ENCODE measurements around the gene FUOM.
"Not testable (repeated sequence)": the region's sequence is repeated elsewhere in the genome, so short reads cannot be mapped to it uniquely, and the experiment has no call there.

Gene FUOM

DNA sequence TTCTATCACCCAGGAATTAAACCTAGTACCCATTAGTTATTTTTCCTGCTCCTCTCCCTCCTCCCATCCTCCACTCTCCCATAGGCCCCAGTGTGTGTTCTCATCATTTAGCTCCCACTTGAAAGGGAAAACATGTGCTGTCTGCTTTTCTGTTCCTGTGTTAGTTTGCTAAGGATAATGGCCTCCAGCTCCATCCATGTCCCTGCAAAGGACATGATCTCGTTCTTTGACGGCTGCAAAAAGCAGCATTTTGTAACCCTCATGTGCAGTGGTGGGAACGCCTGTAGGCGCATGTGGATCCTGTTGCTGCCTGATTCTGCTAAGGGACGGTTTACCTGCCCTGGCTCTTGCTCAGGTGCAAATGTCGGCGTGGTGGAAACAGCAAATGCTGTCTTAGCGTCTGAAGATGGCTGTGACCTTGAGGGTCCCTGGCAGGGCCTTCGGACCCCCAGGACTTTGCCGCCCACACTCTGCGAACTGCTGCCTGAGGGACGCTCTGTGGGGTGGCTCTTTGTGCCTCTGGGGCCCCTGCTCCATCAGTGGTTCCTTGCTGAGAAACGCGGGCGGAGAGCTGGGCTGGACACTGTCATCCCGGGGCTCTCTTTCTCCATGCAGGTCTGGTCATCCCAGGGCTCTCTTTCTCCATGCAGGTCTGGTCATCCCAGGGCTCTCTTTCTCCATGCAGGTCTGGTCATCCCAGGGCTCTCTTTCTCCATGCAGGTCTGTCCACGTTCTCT, 30.6 kb upstream of the FUOM start:
- DNase-seq (ENCODE audit: low read depth, low spot score) = no peak
- no peak overlapping the region for H3K27ac ChIP-seq (ENCODE audit: low read length)
- WGBS (ENCODE audit: insufficient coverage, insufficient read length) = no CpG with 5 or more reads among the region's 17 CpGs
- H3K4me3 ChIP-seq (ENCODE audit: low read length) = no peak overlapping the region
- H3K9me3 ChIP-seq (ENCODE audit: control insufficient read depth, insufficient read depth, low read length) = no peaks in the 10 kb centered on the region
- no peaks in the 10 kb centered on the region for H3K4me1 ChIP-seq (ENCODE audit: control insufficient read depth, insufficient read depth, low read length)
- no peaks in the 10 kb centered on the region for H3K36me3 ChIP-seq (ENCODE audit: control insufficient read depth, insufficient read depth, low read length)
- no peaks in the 10 kb centered on the region for H3K27me3 ChIP-seq (ENCODE audit: control insufficient read depth, insufficient read depth, low read length)

DNA sequence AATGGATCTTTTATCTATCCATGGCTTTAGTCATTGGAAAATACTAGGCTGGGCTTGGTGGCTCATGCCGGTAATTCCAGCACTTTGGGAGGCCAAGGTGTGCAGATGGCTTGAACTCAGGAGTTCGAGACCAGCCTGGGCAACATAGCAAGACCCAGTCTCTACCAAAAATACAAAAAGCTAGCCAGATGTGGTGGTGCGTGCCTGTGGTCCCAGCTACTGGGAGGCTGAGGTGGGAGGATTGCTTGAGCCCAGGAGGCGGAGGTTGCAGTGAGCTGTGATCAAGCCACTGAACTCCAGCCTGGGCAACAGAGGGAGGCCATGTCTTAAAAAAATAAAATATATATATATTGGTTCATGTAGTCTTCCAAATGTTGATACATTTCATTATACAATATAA, 29.1 kb upstream of the FUOM start:
- H3K9me3 ChIP-seq (ENCODE audit: control insufficient read depth, insufficient read depth, low read length); H3K27me3 ChIP-seq (ENCODE audit: control insufficient read depth, insufficient read depth, low read length); H3K4me1 ChIP-seq (ENCODE audit: control insufficient read depth, insufficient read depth, low read length); H3K36me3 ChIP-seq (ENCODE audit: control insufficient read depth, insufficient read depth, low read length); DNase-seq (ENCODE audit: low read depth, low spot score); H3K27ac ChIP-seq (ENCODE audit: low read length); H3K4me3 ChIP-seq (ENCODE audit: low read length): not testable (repeated sequence)
- WGBS (ENCODE audit: insufficient coverage, insufficient read length) = no CpG with 5 or more reads among the region's 4 CpGs

DNA sequence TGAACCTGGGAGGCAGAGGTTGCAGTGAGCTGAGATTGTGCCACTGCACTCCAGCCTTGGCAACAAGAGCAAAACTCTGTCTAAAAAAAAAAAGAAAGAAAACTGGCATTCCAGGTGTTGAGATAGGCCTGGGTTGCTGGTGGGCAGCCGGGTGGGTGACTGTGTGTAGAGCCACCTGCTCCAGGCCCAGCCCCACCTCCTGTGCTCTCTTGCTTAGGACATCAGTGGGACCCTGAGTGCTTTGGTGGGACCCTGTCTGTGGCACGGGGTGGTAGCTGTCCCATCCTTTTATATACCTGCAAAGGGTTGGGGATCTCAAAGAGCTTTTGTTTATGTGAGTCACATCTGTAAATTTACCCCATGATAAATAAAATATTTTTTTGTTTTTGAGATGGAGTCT, 27.4 kb upstream of the FUOM start:
- Histone ChIP-seq H3K36me3 (ENCODE audit: control insufficient read depth, insufficient read depth, low read length) (no peaks in the 10 kb centered on the region), H3K27me3 (ENCODE audit: control insufficient read depth, insufficient read depth, low read length) (no peaks in the 10 kb centered on the region), H3K4me1 (ENCODE audit: control insufficient read depth, insufficient read depth, low read length) (no peaks in the 10 kb centered on the region), H3K27ac (ENCODE audit: low read length) (no peak overlapping the region), H3K9me3 (ENCODE audit: control insufficient read depth, insufficient read depth, low read length) (no peaks in the 10 kb centered on the region), H3K4me3 (ENCODE audit: low read length) (no peak overlapping the region)
- no peak for DNase-seq (ENCODE audit: low read depth, low spot score)
- WGBS (ENCODE audit: insufficient coverage, insufficient read length) = no CpG with 5 or more reads among the region's 2 CpGs

DNA sequence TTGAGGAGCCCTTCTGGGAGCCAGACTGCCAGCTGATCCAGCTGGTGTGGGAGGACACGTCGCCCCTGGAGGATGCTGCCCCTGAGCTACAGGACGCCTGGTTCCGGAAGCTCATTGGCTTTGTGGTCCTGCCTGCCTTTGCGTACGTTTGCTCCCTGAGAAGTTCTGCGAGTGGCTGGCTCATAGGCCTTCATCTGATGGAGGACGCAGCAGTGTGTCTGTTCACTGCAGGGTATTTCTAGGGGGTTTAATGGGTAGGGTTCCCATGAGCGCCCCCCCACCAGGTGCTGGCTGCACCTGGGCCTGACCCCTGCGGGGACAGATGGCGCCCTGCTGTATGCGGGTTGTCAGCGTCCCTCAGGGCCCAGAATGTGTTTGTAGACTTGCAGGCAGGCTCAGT, 26.3 kb upstream of the FUOM start:
- Histone ChIP-seq H3K27me3 (ENCODE audit: control insufficient read depth, insufficient read depth, low read length) (no peaks in the 10 kb centered on the region), H3K9me3 (ENCODE audit: control insufficient read depth, insufficient read depth, low read length) (no peaks in the 10 kb centered on the region), H3K27ac (ENCODE audit: low read length) (no peak overlapping the region), H3K36me3 (ENCODE audit: control insufficient read depth, insufficient read depth, low read length) (no peaks in the 10 kb centered on the region), H3K4me3 (ENCODE audit: low read length) (no peak overlapping the region), H3K4me1 (ENCODE audit: control insufficient read depth, insufficient read depth, low read length) (no peaks in the 10 kb centered on the region)
- DNase-seq (ENCODE audit: low read depth, low spot score) = no peak
- no CpG with 5 or more reads among the region's 13 CpGs for WGBS (ENCODE audit: insufficient coverage, insufficient read length)

DNA sequence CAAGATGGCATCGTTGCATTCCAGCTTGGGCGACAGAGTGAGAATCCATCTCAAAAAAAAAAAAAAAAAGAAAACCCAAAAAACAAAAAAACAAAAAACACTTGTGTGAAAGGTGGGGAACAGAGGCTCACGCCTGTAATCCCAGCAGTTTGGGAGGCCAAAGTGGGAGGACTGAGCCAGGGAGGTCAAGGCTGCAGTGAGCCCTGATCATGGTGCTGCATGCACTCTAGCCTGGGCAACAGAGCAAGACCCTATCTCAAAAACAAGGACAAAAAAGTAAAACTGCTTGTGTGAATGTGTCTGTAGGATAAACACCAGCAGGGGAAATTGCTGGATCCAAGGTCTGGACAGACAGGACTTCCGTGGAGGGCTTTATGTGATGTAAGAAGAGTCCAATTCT, 25.7 kb upstream of the FUOM start:
- H3K27me3 ChIP-seq (ENCODE audit: control insufficient read depth, insufficient read depth, low read length) = no peaks in the 10 kb centered on the region
- no peak for DNase-seq (ENCODE audit: low read depth, low spot score)
- no peaks in the 10 kb centered on the region for H3K4me1 ChIP-seq (ENCODE audit: control insufficient read depth, insufficient read depth, low read length)
- WGBS (ENCODE audit: insufficient coverage, insufficient read length) = no CpG with 5 or more reads among the region's 4 CpGs
- H3K36me3 ChIP-seq (ENCODE audit: control insufficient read depth, insufficient read depth, low read length) = no peaks in the 10 kb centered on the region
- H3K9me3 ChIP-seq (ENCODE audit: control insufficient read depth, insufficient read depth, low read length) = no peaks in the 10 kb centered on the region
- H3K4me3 ChIP-seq (ENCODE audit: low read length) = no peak overlapping the region
- H3K27ac ChIP-seq (ENCODE audit: low read length) = no peak overlapping the region

DNA sequence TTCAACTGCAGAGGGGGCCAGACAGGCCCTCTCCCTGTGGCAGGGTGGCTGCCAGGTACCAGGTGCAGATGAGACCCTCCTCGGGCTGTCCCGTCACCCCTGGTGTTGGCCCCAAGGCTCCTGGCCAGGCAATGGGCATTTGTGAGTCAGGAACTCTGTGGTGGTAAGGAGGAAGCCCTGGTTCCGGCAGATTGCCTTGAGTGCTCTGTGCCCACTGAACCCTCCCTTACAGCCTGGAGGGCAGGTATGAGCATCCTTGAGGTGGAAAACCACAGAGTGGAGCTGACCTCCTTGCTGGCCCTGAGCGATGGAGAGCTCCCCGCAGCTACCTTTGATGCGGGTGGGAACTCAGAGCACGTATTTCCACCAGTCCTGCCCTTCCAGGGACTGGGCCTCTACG, 23.2 kb upstream of the FUOM start:
- no peak for DNase-seq (ENCODE audit: low read depth, low spot score)
- Histone ChIP-seq H3K4me1 (ENCODE audit: control insufficient read depth, insufficient read depth, low read length) (no peaks in the 10 kb centered on the region), H3K27ac (ENCODE audit: low read length) (no peak overlapping the region), H3K36me3 (ENCODE audit: control insufficient read depth, insufficient read depth, low read length) (no peaks in the 10 kb centered on the region), H3K9me3 (ENCODE audit: control insufficient read depth, insufficient read depth, low read length) (no peaks in the 10 kb centered on the region), H3K4me3 (ENCODE audit: low read length) (no peak overlapping the region), H3K27me3 (ENCODE audit: control insufficient read depth, insufficient read depth, low read length) (peaks cover 5% of the 10 kb centered on the region)
- no CpG with 5 or more reads among the region's 8 CpGs for WGBS (ENCODE audit: insufficient coverage, insufficient read length)

DNA sequence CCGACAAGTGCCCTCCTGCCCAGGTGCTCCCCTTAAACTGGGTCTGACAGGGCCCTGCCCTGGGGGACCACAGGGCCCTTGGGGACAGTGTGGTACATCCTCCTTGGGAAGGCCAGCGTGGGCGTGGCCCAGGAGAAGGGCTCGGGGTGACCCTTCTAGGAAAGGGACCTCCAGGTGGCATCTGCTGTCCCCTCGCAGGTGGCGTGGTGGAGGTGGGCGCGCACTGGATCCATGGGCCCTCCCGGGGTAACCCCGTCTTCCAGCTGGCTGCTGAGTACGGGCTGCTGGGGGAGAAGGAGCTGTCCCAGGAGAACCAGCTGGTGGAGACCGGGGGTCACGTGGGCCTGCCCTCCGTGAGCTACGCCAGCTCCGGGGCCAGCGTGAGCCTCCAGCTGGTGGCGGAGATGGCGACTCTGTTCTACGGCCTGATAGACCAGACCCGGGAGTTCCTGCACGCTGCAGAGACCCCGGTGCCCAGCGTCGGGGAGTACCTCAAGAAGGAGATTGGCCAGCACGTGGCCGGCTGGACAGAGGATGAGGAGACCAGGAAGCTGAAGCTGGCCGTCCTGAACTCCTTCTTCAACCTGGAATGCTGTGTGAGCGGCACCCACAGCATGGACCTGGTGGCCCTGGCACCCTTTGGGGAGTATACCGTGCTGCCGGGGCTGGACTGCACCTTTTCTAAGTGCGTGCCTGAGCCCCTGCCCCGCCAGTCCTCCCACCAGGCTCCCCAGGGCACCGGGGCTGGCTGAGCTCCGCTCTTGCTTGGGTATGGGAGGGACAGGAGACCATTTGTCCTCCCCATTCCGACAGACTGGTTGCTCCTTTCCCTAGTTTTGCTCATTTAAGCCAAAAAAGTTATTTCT, 22.2 kb upstream of the FUOM start:
- H3K27me3 ChIP-seq (ENCODE audit: control insufficient read depth, insufficient read depth, low read length) = peaks cover 5% of the 10 kb centered on the region
- DNase-seq (ENCODE audit: low read depth, low spot score) = no peak
- H3K4me1 ChIP-seq (ENCODE audit: control insufficient read depth, insufficient read depth, low read length) = no peaks in the 10 kb centered on the region
- no CpG with 5 or more reads among the region's 36 CpGs for WGBS (ENCODE audit: insufficient coverage, insufficient read length)
- H3K4me3 ChIP-seq (ENCODE audit: low read length) = peak overlapping the region; percentile 52; the same call in 1 of the 2 replicates
- no peaks in the 10 kb centered on the region for H3K9me3 ChIP-seq (ENCODE audit: control insufficient read depth, insufficient read depth, low read length)
- no peak overlapping the region for H3K27ac ChIP-seq (ENCODE audit: low read length)
- H3K36me3 ChIP-seq (ENCODE audit: control insufficient read depth, insufficient read depth, low read length) = no peaks in the 10 kb centered on the region

DNA sequence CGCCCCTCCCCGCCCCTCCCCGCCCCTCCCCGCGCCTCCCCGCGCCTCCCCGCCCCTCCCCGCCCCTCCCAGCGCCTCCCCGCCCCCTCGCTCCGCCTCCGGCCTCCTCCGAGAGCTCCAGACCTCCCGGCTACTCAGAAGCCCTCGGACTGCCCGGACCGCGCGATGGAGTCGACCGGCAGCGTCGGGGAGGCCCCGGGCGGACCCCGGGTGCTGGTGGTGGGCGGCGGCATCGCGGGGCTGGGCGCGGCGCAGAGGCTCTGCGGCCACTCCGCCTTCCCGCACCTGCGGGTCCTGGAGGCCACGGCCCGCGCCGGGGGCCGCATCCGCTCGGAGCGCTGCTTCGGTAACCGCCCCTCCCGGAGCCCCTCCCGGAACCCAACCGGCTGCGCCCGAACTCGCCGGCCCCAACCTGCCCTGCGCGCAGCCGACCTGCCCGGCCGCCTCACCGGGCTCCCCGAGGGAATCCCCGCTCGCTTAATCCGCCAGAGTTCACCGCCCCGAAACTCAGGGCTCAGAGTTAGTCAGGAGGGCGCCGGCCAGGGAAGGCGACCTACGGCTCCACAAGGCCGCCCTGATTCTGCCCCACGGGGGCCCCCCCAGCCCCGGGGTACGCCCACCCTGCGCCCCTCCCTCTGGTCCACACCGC, 21.5 kb upstream of the FUOM start, which contains the start of gene PAOX:
TSS of gene PAOX (plus strand) at position 111 of the 649 bp plus-strand sequence. CDS start at position 166, 55 bp downstream.
- Histone ChIP-seq H3K9me3 (ENCODE audit: control insufficient read depth, insufficient read depth, low read length) (no peaks in the 10 kb centered on the region), H3K27me3 (ENCODE audit: control insufficient read depth, insufficient read depth, low read length) (peaks cover 5% of the 10 kb centered on the region), H3K27ac (ENCODE audit: low read length) (no peak within 1 kb of the TSS), H3K4me1 (ENCODE audit: control insufficient read depth, insufficient read depth, low read length) (no peaks in the 10 kb centered on the region), H3K36me3 (ENCODE audit: control insufficient read depth, insufficient read depth, low read length) (no peaks in the 10 kb centered on the region), H3K4me3 (ENCODE audit: low read length) (peak within 1 kb of the TSS; percentile 52)
- no peak for DNase-seq (ENCODE audit: low read depth, low spot score)
- no CpG with 5 or more reads among the region's 78 CpGs for WGBS (ENCODE audit: insufficient coverage, insufficient read length)

DNA sequence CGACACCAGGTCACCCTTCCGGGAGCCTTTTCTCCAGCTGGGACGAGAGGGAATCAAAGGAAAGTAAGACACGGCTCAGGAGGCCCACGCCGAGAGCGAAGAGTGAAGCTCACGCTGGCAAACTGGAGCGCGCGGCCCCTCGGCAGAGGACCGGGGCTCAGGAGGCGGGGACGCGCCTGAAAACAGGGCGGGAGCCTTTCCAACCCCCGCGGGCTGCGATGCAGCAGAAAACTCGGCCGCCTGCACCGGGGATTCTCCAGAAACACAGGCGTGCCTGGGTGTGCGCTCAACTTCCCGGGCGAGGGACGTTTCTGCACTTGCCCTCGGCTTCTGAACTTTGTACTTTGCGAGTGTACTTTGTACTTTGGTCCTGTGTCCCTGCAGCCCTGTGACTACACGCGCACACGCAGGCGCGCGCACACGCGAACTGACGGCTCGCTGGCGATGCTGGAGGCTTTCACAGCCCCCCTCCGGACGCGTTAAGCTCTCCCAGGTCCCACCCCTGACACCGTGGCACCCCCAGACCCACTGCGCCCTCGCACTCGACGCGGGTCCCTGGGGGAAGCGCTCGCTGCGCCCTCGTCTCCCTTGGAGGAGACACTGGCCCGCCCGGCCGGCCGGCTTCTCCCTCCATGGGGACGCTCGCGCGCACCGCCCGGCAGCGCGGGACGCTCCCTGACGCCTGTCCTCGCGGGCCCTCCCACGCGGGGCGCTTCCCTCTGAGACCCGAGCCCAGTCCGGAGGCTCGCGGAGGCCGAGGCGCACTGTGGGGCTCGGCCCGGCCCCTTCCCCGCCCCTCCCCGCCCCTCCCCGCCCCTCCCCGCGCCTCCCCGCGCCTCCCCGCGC, 20.7 kb upstream of the FUOM start:
- Histone ChIP-seq H3K4me1 (ENCODE audit: control insufficient read depth, insufficient read depth, low read length) (no peaks in the 10 kb centered on the region), H3K27ac (ENCODE audit: low read length) (no peak overlapping the region), H3K4me3 (ENCODE audit: low read length) (peak overlapping the region; percentile 46; the same call in 1 of the 2 replicates), H3K27me3 (ENCODE audit: control insufficient read depth, insufficient read depth, low read length) (peaks cover 5% of the 10 kb centered on the region), H3K9me3 (ENCODE audit: control insufficient read depth, insufficient read depth, low read length) (no peaks in the 10 kb centered on the region), H3K36me3 (ENCODE audit: control insufficient read depth, insufficient read depth, low read length) (no peaks in the 10 kb centered on the region)
- no CpG with 5 or more reads among the region's 90 CpGs for WGBS (ENCODE audit: insufficient coverage, insufficient read length)
- no peak for DNase-seq (ENCODE audit: low read depth, low spot score)

DNA sequence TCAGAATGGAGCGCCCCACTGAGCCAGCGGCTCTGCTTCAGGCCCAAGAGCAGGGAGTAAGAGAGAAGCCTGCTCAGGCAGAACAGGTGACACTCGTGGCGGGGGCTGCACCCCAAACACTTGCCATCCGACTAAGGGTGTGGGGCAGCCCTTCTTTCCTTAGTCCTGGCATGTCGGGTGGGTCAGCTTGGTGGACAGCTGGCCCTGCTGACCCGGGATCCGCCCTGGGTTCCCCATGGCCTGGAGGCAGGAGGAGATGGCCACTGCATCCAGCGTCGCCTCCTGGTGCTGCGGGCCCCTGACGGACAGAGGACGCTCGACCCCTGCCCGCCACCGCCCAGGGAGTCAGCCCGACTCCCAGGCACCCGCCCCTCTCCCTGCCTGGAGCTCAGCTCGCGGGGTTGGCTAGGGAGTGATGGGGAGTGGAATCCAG, 20.0 kb upstream of the FUOM start:
- H3K4me3 ChIP-seq (ENCODE audit: low read length) = peak overlapping the region; percentile 46; the same call in 1 of the 2 replicates
- H3K27me3 ChIP-seq (ENCODE audit: control insufficient read depth, insufficient read depth, low read length) = peaks cover 5% of the 10 kb centered on the region
- no peaks in the 10 kb centered on the region for H3K36me3 ChIP-seq (ENCODE audit: control insufficient read depth, insufficient read depth, low read length)
- no peaks in the 10 kb centered on the region for H3K4me1 ChIP-seq (ENCODE audit: control insufficient read depth, insufficient read depth, low read length)
- DNase-seq (ENCODE audit: low read depth, low spot score) = no peak
- no peak overlapping the region for H3K27ac ChIP-seq (ENCODE audit: low read length)
- WGBS (ENCODE audit: insufficient coverage, insufficient read length) = no CpG with 5 or more reads among the region's 20 CpGs
- no peaks in the 10 kb centered on the region for H3K9me3 ChIP-seq (ENCODE audit: control insufficient read depth, insufficient read depth, low read length)

Data from iPS DF 6.9 (cell line).